Parietal lobe (tissue), 1 donor: ENCODE data around the gene SLC27A4. TPM values are rescaled to one million over a fixed set of nuclear protein-coding genes. Genes with fewer than 3 reads are reported as not detected.

Experiments used
- total RNA-seq: library from RNA; depleted of rRNA; stranded (reverse); fragments of >200 nt; gene quantifications from one replicate; pipeline ENCODE4 v1.2.3, GENCODE V29; 2014

Gene SLC27A4
- total RNA-seq: 24.7 TPM

DNA sequence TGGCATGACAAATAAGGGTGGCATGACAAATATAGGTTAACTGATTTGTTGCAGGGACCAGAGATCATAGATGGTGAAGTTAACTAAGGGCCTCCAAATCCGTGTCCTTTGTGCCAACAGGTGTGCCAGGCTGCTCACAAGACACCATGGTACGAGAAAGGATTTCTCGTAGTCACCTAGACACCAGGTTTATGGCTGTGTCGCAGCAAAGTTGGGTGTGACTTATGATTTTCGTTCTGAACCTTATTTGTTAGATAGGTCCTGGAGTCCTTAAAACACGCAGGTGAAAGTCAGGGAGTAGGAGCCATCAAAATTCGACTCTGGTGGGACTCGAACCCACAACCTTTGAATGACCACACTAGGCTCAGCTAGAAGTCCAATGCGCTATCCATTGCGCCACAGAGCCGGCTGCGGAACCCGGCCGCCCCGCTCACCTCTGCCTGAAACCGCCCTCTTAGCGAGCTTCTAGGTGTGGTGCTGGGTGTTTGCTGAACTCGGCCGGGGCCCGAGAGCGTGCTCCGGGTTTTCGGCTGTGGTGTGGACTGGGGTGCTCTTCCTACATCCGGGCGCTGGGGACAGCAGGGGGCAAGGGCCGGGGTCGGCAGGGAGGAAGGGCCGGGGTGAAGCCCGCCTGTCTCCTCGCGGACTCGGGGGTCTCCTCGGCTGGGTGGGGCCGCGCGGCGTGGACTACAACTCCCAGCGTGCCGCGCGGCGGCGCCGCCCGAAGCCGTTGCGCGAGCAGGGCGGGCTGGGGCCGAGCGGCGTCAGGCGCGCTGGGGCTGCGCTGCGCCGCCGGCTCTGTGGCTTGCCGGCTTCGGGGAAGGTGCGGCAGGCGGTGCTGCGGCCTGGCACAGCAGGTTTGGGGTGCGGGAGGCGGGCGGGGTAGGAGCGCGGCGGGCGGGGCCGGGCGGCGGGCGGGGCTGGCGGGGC is at the start of gene SLC27A4:
TSS of gene SLC27A4 (plus strand) at position 767 of the 930 bp plus-strand sequence. CDS start 2,606 bp downstream, outside the sequence.

DNA sequence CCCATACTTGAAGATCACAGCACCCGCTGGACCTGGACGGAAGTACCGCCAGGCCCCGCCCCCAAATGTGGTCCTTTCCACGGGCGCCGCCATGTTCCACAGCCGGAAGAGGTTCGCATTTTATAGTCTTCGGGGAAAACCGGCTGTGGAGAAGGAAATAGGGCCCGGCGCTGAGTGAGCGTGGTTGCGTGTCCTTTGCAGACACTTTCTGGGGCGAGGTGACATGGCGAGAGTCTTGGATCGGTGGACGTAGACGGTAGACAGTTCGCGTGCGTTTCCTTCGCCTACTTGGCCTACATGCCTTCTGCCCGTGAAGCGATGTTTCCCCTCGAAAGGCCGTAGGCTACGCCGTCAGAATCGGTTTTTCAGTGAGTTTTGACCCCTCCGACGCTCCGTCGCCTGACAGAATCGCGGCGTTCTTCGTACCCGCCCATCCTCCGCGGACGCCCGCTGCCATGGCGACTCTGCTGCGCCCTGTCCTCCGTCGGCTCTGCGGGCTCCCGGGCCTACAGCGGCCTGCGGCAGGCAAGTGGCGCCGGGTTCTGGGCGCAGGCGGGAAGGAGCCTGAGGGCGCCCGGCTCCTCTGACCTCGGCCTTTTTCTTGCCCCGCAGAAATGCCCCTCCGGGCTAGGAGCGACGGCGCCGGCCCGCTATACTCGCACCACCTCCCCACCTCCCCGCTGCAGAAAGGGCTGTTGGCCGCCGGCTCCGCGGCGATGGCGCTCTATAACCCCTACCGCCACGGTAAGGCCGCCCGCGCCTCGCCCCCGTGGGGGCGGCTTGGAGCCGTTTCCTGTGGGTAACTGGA is 17.7 kb upstream of the SLC27A4 start, which contains the start of the genes COQ4 and TRUB2:
TSS of gene COQ4 (plus strand) at position 436 of the 808 bp plus-strand sequence. CDS start at position 456, 20 bp downstream.
TSS of gene TRUB2 (minus strand) at position 44 of the 808 bp plus-strand sequence. CDS start at position 5, 39 bp downstream.

DNA sequence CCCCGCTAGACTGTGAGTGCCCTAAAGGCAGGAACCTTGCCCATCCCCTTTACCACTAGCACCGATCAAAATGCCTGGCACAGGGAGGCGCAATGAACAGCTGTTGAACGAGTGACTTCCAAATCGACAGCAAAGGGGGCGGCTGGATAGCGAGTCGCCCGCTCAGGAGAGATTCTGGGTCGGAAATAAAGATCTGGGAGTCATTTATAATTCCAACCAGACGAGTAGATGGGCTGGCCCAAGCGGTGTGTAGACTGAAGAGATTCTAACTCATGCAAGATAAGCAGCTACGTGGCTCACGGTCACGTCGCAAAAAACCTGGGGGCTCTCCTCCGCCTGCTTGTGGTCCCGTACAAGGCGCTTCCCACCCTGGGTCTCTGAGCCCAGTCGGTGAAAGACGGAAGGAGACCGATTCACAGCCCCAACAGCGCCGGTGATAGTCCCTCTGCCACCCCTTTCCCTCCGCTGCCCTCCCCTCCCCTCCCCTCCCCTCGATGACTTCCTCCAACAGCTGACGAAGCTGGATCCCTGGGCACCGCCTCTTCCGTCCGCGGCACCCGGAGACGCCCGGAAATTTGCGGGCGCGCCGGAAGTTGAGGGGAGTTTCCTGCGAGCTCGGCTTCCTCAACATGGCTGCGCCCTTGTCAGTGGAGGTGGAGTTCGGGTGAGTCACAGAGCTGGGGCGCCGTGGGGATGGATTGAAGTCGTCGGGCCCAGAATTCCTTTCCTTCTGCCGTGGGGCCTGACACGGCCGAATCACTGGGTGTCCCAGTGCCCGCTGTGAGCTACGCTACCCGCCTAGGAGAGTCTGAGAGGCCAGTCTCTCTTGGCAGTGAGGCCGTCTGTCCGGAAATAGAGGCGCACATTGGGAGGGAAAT is 30.7 kb downstream of the SLC27A4 start, which contains the start of gene URM1:
TSS of gene URM1 (plus strand) at position 623 of the 878 bp plus-strand sequence. CDS start at position 630, 7 bp downstream.

Other genes with a start within 250 kb of the SLC27A4 start
- gene PTGES2, start 212.8 kb upstream of the SLC27A4 start, total RNA-seq: 49.1 TPM
- not detected for gene LCN2, start 191.1 kb upstream of the SLC27A4 start, total RNA-seq
- gene BBLN, start 180.3 kb upstream of the SLC27A4 start, total RNA-seq: 43.8 TPM
- 56.3 TPM for gene CIZ1, start 149.0 kb upstream of the SLC27A4 start, total RNA-seq
- gene DNM1, start 137.1 kb upstream of the SLC27A4 start, total RNA-seq: 145 TPM
- gene GOLGA2, start 64.5 kb upstream of the SLC27A4 start, total RNA-seq: 61.3 TPM
- 6.6 TPM for gene SWI5, start 64.3 kb upstream of the SLC27A4 start, total RNA-seq
- 18.8 TPM for gene TRUB2, start 18.1 kb upstream of the SLC27A4 start, total RNA-seq
- gene COQ4, start 17.7 kb upstream of the SLC27A4 start, total RNA-seq: 43.5 TPM
- gene URM1, start 30.8 kb downstream of the SLC27A4 start, total RNA-seq: 16.0 TPM
- 27.2 TPM for gene CERCAM, start 80.3 kb downstream of the SLC27A4 start, total RNA-seq
- gene ODF2, start 115.5 kb downstream of the SLC27A4 start, total RNA-seq: 30.4 TPM
- 23.8 TPM for gene GLE1, start 164.2 kb downstream of the SLC27A4 start, total RNA-seq
- gene SPTAN1, start 212.1 kb downstream of the SLC27A4 start, total RNA-seq: 1,743 TPM